ENCODE data around the gene GRAMD1B. TPM values are rescaled to one million over a fixed set of nuclear protein-coding genes. Genes with fewer than 3 reads are reported as not detected.

The GRAMD1B gene
- total RNA-seq, 1 experiment from 2014 or later = 12.7 TPM

GRCh38 chr11:123543797-123544196 is 113.7 kb downstream of the GRAMD1B start:
- Histone ChIP-seq H3K9me3 (ENCODE audit: control insufficient read depth in 1 of 2, insufficient read depth in 1 of 2, low read depth in 1 of 2, low read length in 2 of 2) (no peaks in the 10 kb centered on the region), H3K4me3 (replicated peaks in 1 of 2; ENCODE audit: low read depth in 1 of 2, low read length in 2 of 2) (no peak overlapping the region), H3K9me2 (ENCODE audit: insufficient read depth) (no peaks in the 10 kb centered on the region), H3K27ac (ENCODE audit: low read depth, low read length) (no peak overlapping the region), H3K27me3 (ENCODE audit: insufficient read depth, low read length) (no peaks in the 10 kb centered on the region), H3K9ac (ENCODE audit: low read length) (no peak overlapping the region), H3K36me3 (ENCODE audit: control insufficient read depth in 1 of 2, insufficient read depth in 2 of 2, low read length in 2 of 2) (no peaks in the 10 kb centered on the region), H3K4me2 (ENCODE audit: low read length) (peak overlapping the region; percentile 46), H4K20me1 (ENCODE audit: insufficient read depth) (no peaks in the 10 kb centered on the region), H3K4me1 (ENCODE audit: control insufficient read depth in 1 of 2, insufficient read depth in 2 of 2, low read length in 2 of 2) (peaks cover 5 to 20% of the 10 kb centered on the region in 2 experiments; a peak in 3 of 4 replicates), H3K79me2 (ENCODE audit: insufficient read depth, low read length) (no peaks in the 10 kb centered on the region), H2AFZ (ENCODE audit: low read depth, low read length, poor library complexity, severe bottlenecking) (no peak overlapping the region)
- ATAC-seq = peak; percentile 40
- DNase-seq (ENCODE audit: low read depth, low spot score) = peak; percentile 7
- BruUV-seq (replicated peaks) = no TSS peak
- POLR2A ChIA-PET = no interaction called here
- CTCF ChIA-PET = no interaction called here
- RAD21 ChIA-PET (ENCODE audit: low non-redundant PET in 1 of 2, low total read pairs in 2 of 2, uncharacterized antibody in 2 of 2, unreplicated experiment in 2 of 2) = no interaction called here
- intact Hi-C loops (cut with micrococcal nuclease) = no loop called here
- TF ChIP-seq SRF (IDR thresholded peaks at IDR 0.05; ENCODE audit: low read depth) (no peak), TCF7L2 (IDR thresholded peaks at IDR 0.05; ENCODE audit: borderline replicate concordance, extremely low read depth, insufficient read depth, insufficient read length) (no peak), YY1 (IDR thresholded peaks at IDR 0.05; ENCODE audit: extremely low read depth, insufficient replicate concordance, low read depth, low read length) (no peak), REST (IDR thresholded peaks at IDR 0.05; ENCODE audit: low read depth) (no peak), ZNF274 (IDR thresholded peaks at IDR 0.05; ENCODE audit: low read depth, low read length) (no peak), SIN3A (IDR thresholded peaks at IDR 0.05; ENCODE audit: low read depth) (no peak), FOSL1 (IDR thresholded peaks at IDR 0.05; ENCODE audit: low read depth) (peak; percentile 69), JUND (IDR thresholded peaks at IDR 0.05) (peak; percentile 39), CEBPB (IDR thresholded peaks at IDR 0.05; ENCODE audit: low read depth) (peak; percentile 27; the same call in 1 of the 2 replicates), ZFX (IDR thresholded peaks at IDR 0.05) (no peak), POLR2A (IDR thresholded peaks at IDR 0.05; ENCODE audit: borderline replicate concordance, extremely low read depth, insufficient read depth, insufficient read length) (no peak), ZBTB33 (IDR thresholded peaks at IDR 0.05; ENCODE audit: extremely low read depth, insufficient replicate concordance, low read length) (no peak), CTCF (IDR thresholded peaks at IDR 0.05 in 2 of 3, conservative IDR thresholded peaks at IDR 0.05 in 1 of 3; ENCODE audit: borderline replicate concordance in 1 of 3, insufficient read depth in 1 of 3, low read depth in 2 of 3, low read length in 2 of 3) (no peak), SP1 (IDR thresholded peaks at IDR 0.05; ENCODE audit: low read depth) (peak; percentile 52; the same call in 1 of the 2 replicates), POLR2AphosphoS5 (IDR thresholded peaks at IDR 0.05; ENCODE audit: low read depth, low read length) (no peak), EZH2 (IDR thresholded peaks at IDR 0.05) (no peak), CBX3 (IDR thresholded peaks at IDR 0.05; ENCODE audit: low read depth) (no peak), ELF1 (IDR thresholded peaks at IDR 0.05; ENCODE audit: borderline replicate concordance, low read depth) (no peak), RAD21 (IDR thresholded peaks at IDR 0.05; ENCODE audit: low read depth) (no peak), EZH2phosphoT487 (IDR thresholded peaks at IDR 0.05; ENCODE audit: borderline replicate concordance) (no peak), EGR1 (IDR thresholded peaks at IDR 0.05; ENCODE audit: low read depth) (no peak)
- TF ChIP-seq, protein P1, sequence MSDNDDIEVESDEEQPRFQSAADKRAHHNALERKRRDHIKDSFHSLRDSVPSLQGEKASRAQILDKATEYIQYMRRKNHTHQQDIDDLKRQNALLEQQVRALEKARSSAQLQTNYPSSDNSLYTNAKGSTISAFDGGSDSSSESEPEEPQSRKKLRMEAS (IDR thresholded peaks at IDR 0.05) = no peak
- TF ChIP-seq, protein P2, sequence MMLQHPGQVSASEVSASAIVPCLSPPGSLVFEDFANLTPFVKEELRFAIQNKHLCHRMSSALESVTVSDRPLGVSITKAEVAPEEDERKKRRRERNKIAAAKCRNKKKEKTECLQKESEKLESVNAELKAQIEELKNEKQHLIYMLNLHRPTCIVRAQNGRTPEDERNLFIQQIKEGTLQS (IDR thresholded peaks at IDR 0.05) = no peak
